SKM-1 treated with dmso at 0.1 percent for 144 hours (cell line): Measurements from ENCODE around the gene CKAP2L.
"Not testable (repeated sequence)": the region's sequence is repeated elsewhere in the genome, so short reads cannot be mapped to it uniquely, and the experiment has no call there.

ENCODE experiments used
- DNase-seq: peaks from one replicate; lab custom pipeline; 2025; ENCODE audit not compliant: unreplicated experiment; lab: John Stamatoyannopoulos, UW

The CKAP2L gene

GRCh38 chr2:112728029-112728362 lies 36.4 kb downstream of the CKAP2L start:
- DNase-seq = no peak

- DNase-seq = no peak
These were observed 37.0 kb downstream of the CKAP2L start for GRCh38 chr2:112727276-112728028.

- peak; percentile 94 for DNase-seq
These were observed 37.8 kb downstream of the CKAP2L start for GRCh38 chr2:112726487-112727190.

GRCh38 chr2:112725545-112726457 lies 38.6 kb downstream of the CKAP2L start:
- DNase-seq = no peak

- peak; percentile 34 for DNase-seq
These were observed 39.6 kb downstream of the CKAP2L start for GRCh38 chr2:112724591-112725525.

- no peak for DNase-seq
These were observed 40.4 kb downstream of the CKAP2L start for GRCh38 chr2:112723995-112724394.

GRCh38 chr2:112723547-112723940 lies 40.9 kb downstream of the CKAP2L start:
- no peak for DNase-seq

- no peak for DNase-seq
These were observed 41.4 kb downstream of the CKAP2L start for GRCh38 chr2:112722816-112723546.

- DNase-seq = no peak
These were observed 42.4 kb downstream of the CKAP2L start for GRCh38 chr2:112721819-112722522.

- DNase-seq = no peak
These were observed 43.6 kb downstream of the CKAP2L start, which contains the start of gene NT5DC4 for GRCh38 chr2:112720785-112721184. Gene NT5DC4, plus strand, starts transcription at chr2:112721020. Its CDS starts 60 bp downstream, at chr2:112721080.

GRCh38 chr2:112718863-112719370 lies 45.5 kb downstream of the CKAP2L start:
- DNase-seq = no peak

GRCh38 chr2:112716826-112717352 lies 47.5 kb downstream of the CKAP2L start:
- DNase-seq = not testable (repeated sequence)

- DNase-seq = not testable (repeated sequence)
These were observed 48.3 kb downstream of the CKAP2L start for GRCh38 chr2:112716094-112716493.

- no peak for DNase-seq
These were observed 49.4 kb downstream of the CKAP2L start for GRCh38 chr2:112714836-112715631.

- no peak for DNase-seq
These were observed 50.1 kb downstream of the CKAP2L start for GRCh38 chr2:112714331-112714730.

GRCh38 chr2:112713926-112714325 lies 50.5 kb downstream of the CKAP2L start:
- no peak for DNase-seq

GRCh38 chr2:112713585-112713925 lies 50.9 kb downstream of the CKAP2L start:
- no peak for DNase-seq
